SK-N-SH (cell line): ENCODE data around the gene ABCA3.

Experiments used
- RAD21 ChIP-seq: IDR thresholded peaks from 2 replicates; pipeline ENCODE4 v1.6.1; 2012; ENCODE audit warnings: mild to moderate bottlenecking, low read length
- REST ChIP-seq: IDR thresholded peaks from 2 replicates; pipeline ENCODE4 v1.6.1; 2012; ENCODE audit warnings: mild to moderate bottlenecking, low read depth, low read length, moderate library complexity

DNA sequence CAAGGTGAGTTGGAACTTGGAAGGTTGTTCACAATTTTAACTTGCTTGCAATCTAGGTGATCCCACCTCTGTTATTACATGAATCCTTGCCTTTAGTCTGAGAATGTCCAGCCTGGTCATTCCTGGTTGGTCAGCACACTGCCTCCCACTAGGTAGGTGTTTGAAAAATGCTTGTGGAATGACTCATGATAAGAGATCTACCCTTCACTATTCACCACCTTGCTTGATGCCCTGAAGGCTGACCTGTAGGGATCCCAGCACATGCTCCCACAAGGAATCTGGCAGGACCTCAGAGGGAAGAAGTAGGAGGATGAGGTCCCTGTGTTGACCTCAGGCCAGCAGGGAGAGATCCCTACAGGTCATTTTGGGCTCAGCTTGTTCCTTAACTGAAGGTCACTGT, 30.2 kb upstream of the ABCA3 start:
- TF ChIP-seq RAD21 (no peak), REST (no peak)
